ENCODE measurements around the gene LGALS3.

The LGALS3 gene

DNA sequence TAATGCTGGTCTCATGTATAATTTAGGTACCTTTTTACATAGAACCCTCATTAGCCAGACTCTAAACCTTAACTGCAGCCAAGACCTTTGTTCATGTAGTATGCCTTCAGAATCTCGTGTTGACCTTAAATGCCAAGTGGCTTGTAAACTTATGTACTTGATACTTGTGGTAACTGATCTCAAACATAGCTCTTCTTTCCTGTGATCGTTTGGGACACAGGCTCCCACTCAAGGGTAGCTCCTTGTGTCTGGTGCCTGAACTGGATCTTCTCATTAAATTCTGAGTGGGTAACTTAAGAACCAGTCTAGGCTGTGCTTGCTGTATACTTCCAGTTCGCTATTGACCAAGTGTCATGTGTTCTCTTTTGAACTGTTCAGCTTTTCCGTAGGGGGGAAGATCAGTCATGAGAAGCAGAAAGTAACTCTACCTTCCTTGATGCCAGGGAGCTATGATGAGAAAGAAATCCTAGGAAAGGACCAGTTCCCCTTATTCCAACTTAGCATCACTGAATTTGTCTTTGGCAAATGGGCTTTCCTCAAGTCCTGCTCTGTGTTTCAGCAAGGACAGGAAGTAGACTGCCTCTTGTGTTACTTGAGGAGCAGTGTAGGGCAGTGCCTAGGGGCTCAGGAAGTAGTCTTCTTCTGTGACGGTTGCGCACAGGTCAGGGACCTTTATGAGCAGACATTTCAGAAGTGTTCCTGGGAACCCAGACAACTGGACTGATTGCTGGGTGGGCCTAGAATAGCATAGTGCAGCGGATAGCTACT, 2.5 kb downstream of the LGALS3 start:
- DNase-seq: no peak

DNA sequence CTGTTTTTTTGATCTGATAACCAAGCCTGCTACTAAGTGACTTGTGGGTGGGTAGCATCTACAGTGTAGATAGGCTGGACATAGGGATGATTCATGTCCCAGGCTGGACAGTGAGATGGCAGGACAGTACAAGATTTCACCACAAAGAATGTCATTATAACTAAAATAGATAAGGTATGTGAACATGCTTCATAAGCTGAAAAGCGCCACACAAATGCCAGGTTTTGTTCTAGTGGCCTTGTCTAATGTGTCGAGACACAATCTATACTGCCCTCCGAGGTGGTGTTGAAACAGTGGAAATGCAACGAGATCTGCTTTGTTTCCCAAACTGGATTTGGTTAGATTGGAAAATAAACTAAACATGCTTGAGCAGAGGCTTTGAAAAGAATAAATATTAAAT, 4.4 kb downstream of the LGALS3 start:
- no peak for DNase-seq

DNA sequence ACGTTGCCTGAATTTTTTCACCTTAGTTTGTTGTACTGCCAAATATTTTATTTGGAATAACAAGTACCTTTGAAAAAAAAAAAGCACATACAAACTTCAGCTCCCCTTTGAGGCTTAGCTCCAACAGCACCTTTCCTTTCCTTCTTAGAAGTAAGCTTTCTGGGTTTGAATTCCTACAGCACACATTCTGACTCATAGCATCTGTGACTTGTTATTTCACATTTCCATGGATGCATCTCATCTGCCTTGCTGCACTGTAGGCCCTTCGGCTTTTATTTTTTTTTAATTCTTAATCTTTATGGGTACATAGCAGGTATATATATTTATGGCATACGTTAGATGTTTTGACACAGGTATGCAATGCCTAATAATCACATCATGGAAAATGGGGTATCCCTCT, 7.2 kb downstream of the LGALS3 start:
- no peak for DNase-seq

DNA sequence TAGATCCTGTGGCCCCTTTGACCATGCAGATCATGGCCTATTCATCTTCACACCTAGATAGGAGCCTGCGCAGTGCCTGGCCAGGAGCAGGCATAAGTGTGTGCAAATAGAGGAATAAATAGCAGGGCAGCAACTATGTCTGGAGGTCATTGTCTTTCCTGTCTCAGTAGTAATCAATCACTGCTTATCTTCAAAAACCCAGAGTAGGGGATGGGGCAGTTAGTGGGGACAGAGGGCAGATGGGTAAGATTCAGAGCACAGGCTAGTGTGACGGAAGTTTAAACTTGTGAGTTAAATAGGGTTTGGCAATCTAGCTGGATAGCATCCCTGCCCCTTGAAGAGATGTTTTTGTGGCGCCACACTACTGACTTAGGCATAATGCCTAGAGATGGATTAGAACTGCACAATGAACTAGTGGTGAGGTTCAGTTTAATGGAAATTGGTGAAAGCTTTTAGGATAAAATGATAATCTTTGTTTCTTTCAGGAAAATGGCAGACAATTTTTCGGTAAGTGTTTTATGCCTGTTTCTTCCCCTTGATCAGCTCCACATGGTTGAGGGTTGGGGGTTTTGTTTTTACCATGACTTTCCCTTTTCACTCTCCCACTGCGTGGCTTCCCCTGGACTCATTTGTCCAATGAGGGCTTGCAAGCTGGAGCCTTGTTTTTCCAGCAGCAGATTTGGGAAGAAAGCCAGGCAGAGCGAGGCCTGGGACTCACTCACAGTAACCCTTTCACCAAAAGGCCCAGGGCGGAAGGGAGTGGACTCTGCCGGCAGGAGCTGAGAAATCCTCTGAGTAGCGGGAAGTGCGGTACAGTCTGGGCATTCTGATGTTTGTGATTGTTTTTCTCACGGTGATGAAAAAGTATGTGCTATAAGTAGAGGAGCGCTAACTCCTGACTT, 8.1 kb downstream of the LGALS3 start:
- DNase-seq: no peak

DNA sequence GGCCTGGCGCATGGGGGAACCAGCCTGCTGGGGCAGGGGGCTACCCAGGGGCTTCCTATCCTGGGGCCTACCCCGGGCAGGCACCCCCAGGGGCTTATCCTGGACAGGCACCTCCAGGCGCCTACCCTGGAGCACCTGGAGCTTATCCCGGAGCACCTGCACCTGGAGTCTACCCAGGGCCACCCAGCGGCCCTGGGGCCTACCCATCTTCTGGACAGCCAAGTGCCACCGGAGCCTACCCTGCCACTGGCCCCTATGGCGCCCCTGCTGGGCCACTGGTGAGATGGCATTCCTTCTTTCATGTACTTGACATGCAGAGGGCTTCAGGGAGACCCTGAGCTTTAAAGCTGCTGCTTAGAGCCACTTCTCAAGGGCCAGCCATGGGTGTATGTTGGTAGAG, 9.0 kb downstream of the LGALS3 start:
- DNase-seq: no peak

DNA sequence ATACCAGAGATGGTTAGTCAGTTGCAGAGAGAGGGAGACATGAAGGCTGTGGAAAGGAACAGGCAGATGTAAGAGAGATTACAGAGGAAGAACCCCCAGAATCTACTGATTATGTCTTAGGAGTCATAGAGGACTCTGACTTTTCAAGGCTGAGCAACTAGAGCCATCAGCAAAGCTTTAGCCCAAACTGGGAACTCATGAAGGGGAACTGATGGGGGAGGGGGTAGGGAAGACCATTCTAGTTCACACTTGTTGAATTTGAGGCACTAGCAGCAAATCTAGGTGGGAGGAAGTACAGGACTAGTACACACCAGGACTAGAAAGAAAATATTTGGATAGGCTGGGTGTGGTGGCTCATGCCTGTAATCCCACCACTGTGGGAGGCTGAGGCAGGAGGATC, 10.1 kb downstream of the LGALS3 start:
- DNase-seq: no peak

DNA sequence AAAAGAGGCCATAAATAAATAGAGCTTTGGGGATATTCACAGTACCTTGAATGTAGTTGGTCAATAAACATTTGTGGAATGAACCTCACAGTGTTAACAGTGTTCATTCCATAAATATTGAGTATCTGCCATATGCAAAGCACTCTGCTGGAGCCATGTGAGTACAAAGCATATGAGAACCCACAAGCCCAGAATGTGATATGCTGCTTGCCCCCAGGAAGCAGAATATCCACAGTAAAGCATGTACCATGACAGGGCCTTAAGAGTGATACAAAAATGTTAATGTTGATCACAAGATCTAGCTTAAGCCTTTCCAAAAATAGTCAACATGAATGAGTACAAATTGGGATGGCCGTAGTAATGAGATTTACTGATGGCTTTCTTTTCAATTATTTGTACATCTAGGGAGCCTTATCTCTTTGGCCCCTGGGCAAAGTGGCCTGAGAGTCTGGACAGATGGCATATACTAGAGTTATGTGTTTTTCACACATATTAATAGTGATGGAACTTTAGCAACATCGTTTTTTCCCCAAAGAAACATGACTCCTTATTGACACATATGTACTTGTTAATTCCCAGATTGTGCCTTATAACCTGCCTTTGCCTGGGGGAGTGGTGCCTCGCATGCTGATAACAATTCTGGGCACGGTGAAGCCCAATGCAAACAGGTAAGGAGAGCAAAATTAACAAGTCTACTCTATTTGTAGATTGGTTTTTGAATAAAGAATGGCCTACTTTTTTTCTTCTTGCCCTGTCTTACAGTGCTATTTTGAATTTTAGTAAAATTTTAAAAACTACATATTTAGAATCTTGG, 10.9 kb downstream of the LGALS3 start:
- no peak for DNase-seq

DNA sequence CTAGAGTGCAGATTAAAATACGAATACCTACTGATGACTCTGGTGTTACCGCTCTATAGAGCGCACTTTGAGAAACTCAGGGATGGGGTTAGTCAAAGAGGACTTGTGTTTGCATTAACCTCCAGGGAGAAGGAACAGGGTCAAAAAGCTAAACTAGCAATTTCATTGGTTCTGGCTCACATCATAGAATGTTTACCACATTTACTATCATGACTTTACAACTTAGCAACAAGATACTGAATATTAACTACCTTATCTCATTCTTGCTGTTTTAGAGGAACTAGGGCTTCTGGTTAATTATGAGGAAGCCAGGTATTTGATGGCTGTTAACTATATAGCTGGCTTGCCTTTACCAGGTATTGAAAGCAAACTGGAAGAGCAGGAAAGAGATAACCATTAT, 12.8 kb downstream of the LGALS3 start:
- no peak for DNase-seq

DNA sequence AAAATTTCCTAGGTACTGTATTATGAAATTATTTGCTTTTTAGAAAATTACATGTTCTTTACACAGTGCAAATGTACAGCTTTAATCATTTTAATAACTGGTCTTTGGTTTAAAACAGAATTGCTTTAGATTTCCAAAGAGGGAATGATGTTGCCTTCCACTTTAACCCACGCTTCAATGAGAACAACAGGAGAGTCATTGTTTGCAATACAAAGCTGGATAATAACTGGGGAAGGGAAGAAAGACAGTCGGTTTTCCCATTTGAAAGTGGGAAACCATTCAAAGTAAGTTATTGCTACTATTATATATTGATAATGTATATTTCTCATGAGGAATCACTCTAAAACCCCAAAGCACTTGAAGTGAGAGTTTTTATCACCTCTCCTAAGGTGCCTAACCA, 13.4 kb downstream of the LGALS3 start:
- no peak for DNase-seq

DNA sequence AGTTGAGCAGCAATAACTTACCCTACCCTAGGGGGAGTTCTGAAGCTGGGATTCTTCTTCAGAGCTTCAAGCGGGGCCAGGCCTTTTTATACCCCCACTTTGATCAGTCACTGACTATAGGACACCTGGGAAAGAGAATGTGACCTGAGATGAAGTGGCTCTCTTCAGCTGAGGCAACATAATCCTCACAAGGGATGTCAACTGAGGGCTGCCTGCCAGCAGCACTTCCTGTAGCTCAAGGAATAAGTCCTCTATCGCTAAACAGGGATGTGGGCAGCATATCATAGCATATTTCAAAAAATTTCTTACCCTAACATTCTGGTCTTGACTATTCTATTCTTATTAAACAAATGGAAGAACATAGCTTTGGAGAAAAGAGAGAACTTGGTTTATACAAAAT, 17.4 kb downstream of the LGALS3 start:
- DNase-seq: no peak

DNA sequence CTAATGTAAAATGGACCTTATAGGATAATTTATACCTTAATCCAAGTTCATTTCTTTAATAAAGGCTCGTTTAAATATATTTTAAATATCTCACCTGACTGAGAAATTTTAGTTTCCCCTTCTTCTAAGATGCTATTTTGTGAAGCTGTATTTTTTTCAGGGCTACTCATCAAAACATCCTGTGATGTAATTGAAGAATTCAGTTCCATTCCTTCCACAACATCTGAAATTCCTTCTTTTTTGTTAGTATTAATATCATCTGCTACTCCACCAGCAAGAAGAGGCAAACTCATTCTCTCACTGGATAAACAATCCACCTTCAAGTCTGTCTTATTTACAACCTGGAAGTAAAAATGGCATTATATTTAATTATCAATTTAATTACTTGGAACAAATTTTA, 22.5 kb downstream of the LGALS3 start:
- DNase-seq: no peak

DNA sequence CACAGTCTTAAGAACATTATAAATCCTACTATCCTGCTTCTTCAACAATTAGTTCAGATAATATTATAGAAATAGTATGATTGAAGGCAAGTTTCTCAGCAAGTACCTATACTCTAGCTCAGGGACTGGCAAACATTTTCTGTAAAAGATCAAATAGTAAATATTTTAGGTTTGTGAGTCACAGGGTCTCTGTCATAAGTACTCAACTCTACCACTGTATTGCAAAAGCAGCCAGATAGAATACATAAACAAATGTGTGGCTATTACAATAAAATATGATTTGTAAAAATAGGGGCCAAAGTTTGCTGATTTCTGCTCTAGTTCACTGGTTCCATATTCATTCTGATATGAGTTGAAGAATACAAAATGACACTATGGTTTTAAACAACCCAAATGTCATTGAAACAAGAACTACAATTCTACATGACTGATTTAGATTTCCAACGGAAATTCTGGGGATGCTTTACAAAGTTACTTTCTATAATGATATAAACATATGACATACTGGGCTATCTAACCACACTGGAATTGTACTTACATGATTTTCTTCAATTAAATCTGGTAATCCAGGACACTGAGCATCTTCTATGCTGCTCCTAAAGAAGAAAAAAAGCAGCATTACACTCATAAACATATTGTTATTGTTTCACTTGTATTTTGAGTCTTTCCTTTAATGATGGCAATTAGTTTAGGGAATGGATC, 23.2 kb downstream of the LGALS3 start:
- no peak for DNase-seq

DNA sequence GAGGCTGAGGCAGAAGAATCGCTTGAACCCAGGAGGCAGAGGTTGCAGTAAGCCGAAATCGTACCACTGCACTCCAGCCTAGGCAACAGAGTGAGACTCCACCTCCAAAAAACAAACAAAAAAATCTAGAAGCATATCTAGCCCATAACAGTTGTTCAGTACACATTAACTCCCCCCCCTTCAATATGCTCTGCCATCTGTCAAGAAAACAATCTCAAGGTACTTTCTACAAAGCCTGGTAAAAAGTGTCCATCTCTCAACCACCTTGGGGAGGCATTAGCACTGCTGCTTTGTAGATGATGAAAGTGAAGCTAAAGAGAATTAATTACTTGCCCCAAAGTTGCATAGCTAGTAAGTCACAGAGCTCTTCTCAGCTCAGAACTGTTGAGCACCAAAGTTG, 24.9 kb downstream of the LGALS3 start:
- no peak for DNase-seq

DNA sequence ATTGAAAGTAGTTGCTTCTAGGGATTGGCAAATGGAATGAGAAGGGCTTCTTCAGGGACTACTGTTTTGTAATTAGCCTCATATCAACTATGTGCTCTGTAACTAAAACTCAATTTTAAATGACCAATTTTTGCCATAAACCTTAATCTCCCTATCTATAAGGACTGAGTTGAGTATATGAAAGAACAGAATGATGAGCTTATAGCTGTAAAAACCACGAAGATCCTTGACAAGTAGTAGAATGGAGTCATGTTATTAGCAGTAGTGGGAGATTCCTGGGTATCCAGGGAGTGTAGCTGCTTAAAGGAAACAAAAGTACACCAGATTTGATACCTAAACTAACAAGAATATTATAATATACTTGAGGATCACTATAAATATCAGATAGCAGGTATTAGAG, 28.0 kb downstream of the LGALS3 start:
- DNase-seq: no peak

DNA sequence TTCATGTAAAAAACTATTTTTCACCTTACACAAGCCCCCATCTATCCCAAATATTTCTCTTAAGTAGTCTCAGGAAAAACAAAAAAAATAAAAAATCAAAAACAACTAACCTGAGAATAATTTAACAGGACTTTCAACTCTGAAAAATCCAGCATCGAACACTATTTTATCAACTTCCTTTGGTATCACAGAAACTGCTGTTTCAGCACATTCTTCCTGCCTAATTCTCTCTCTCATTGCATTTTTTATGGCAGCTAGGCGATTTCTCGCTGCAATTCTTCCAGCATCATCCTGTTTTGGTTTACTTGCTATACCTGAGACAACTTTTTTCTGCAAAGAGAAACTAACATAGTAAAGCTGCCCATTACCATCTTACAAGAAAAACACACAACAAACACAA, 29.4 kb downstream of the LGALS3 start:
- DNase-seq: no peak

DNA sequence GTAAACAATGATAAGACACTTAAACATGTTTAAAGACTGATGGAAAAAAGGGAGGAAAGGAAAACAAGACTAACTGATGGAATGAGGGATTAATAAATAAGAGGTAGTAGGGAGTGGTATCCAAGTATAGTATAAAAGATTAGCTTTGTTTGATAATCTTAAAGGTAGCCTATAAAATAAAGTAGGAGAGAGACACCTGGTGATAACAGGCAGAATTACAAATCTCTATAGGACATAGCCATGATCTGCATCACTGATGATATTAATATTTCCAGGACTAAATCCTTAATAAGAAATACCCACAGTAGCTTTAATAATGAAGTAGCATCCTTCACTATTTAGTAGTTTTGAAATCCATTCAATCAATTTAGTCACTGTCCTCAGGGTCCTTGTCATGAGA, 31.9 kb downstream of the LGALS3 start:
- no peak for DNase-seq

DNA sequence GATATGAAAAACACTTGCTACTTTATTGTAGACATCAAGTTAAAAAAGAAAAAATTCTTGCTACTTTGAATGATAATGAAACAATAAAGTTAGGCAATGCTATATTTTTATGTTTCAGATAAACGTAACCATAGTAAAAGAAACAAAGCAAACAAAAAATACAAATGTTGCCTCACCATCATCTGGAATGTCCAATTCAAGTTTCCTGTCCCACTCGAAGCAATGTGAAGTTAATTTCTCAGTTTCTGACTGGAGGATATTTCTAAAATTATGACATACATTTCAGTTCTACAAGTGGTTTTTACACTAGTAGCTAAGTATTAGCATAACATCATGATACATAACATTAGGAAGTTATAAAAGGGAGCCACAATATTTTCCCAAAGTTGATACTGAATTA, 41.5 kb downstream of the LGALS3 start:
- DNase-seq: no peak

DNA sequence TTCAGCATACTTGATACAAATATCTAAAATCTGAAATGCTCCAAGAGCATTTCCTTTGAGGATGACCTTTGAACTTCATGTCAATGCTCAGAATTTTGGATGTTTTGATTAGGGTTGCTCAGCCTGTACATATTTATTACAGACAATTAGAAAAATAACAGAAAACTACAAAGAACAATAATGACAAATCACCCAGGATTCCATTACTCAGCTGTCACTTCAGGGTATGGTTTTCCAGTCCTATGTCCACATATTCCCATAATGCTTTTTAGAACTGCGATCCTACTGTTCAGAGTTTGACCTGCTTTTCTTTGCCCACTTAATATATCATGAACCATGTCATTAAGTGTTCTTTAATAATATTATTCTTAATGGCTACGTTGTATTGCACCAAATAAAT, 51.0 kb downstream of the LGALS3 start:
- DNase-seq: no peak

DNA sequence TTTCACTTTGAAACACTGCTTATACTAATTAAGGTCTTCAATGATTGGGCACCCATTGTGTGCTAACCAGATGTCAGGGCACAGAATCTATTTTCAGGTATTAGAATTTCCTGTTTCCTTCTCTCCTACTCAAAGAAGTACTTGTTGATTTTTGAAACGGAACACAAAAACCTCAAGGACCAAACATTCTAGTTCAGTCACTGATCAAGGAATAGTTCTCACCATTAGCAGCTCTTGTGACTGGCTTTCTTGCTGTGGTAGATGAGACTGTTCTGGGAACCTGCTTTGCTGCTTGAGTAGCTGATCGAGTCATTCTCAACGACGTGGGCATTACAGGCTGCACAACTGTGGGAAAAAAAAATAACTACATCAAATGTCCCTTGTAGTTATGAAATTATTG, 51.4 kb downstream of the LGALS3 start:
- DNase-seq: no peak

DNA sequence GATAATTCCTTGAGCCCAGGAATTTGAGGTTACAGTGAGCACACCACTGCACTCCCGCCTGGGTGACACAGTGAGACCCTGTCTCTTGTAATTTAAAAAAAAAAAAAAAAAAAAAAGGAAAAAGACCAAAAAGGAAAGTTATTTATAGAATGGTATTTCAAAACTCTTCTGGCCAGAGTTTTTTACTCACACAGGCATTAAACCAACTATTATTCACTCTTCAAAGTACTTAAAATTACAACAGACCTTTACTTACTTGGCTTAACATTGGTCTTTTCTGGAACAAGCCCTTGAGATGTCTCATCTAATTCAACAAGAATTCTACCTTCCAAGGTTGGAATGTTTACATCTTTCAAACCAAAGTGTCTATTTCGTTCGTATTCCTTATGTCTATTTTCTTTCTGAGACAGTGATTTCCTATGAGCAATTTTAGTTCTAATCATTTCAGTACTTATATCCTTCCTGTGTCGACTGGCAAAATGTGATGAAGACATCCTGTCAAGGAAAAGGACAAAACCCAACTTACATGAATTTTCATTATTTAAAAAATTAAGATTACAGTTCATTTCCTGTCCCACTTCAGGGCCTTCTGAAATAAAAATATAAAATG, 59.7 kb downstream of the LGALS3 start:
- DNase-seq: no peak

DNA sequence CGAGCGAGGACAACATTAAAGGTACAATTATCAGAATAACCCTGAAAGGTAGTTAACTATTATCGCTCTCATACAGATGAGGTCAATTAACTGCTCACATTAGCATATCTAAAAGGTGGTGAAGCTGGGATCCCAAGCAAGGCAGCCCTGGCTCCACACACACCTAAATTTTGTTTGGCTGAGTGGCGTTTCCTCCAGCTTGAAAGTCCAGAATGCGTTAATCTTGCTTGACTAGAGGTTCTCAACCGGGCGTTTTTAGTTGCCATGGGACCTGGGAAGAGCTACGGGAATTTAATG, 61.8 kb downstream of the LGALS3 start:
- no peak for DNase-seq

DNA sequence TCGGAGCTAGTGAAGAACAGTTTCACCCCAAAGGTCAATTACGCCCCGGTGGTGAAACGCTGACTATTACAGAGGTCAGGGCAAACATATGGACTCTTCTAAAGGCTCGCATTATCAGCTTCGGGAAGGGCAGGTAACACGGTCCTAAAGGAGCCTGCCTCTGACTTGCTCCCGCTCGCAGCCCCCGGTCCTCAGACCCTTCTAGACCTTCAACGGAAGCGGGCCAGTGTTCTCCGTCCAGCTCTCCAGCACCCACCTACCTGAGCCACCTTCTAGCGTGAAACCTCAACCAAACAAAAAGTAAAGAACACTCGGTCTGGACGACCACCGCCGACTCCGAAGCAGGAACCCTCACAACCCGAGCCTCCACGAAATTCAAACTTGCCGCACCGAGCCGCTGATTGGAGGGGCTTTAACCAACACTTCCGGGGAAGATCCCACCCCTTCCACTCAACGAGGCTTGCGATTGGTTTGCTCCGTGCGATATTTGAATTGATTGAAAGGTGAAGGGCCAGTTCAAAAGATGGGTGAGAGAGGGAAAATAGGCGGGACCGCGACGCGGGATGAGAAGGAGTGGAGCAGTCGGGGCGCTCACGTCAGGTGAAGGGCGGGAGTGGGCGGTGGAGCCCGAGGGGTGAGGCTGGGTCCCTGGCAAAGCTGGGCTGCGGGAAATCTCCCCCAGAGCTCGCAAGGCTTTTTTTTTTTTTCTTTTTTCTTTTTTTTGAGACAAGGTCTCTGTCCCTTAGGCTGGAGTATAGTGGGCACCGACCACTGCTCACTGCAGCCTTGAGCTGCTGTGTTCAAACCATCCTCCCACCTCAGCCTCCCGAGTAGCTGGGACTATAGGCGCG, 62.4 kb downstream of the LGALS3 start, which contains the start of gene DLGAP5:
DLGAP5 (minus strand) TSS at position 383 of the 851 bp plus-strand sequence. CDS start 2,406 bp downstream, outside the sequence.
- peak; percentile 92 for DNase-seq

All from stimulated activated CD4-positive, alpha-beta T cell treated with anti-CD3 and anti-CD28 coated beads, Interleukin-1b, Interleukin-23, amount 100 ng/mL, for 48 hours (primary cell).